GM12891 (cell line): Measurements from ENCODE around the gene CCDC32.

Source experiments
- POLR2A ChIP-seq: IDR thresholded peaks from 2 replicates; pipeline ENCODE4 v1.6.1; 2011; ENCODE audit warnings: low read depth, low read length, control low read depth
- POLR2AphosphoS5 ChIP-seq: IDR thresholded peaks from 2 replicates; pipeline ENCODE4 v1.6.1; 2011; ENCODE audit warnings: low read depth, low read length, control low read depth
- SPI1 ChIP-seq: IDR thresholded peaks from 2 replicates; pipeline ENCODE4 v1.6.1; 2011; ENCODE audit warnings: low read depth, low read length, control low read depth
- TAF1 ChIP-seq: IDR thresholded peaks from 2 replicates; pipeline ENCODE4 v1.6.1; 2011; ENCODE audit warnings: low read depth, low read length, control low read depth

DNA sequence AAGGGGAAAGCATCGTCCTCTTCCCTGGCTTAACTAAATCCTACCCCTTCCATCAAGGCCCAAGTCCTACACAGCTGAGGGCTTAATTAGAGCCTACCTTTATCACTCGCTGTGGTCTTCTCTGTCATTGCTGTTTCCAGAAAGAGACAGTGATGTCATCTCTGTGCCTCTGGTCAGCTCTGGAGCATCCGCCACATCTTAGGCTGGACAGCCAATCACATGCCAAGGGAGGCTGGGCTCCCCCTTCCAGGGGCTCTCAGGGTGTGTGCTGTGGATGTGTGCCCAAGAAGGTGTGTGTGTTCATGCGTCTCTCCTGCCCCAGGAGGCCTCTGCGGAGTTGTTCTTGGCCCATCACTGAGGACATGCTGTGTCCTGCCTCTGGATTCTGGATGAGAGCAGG lies 51.2 kb downstream of the CCDC32 start:
- TF ChIP-seq POLR2A: no peak
- TF ChIP-seq SPI1: no peak
- no peak for TF ChIP-seq TAF1
- TF ChIP-seq POLR2AphosphoS5: no peak
